GM12864 (cell line): ENCODE results near the gene CEP63.

Source experiments
- DNase-seq: peaks from one replicate; pipeline ENCODE4 v3.0.0-alpha.2; 2011; ENCODE audit warnings: low read depth
- H3K4me3 ChIP-seq: 2 replicates; pipeline ENCODE4 v1.5.1; 2011; ENCODE audit warnings: mild to moderate bottlenecking, low read depth, low read length, control low read depth
- CTCF ChIP-seq: IDR thresholded peaks from 2 replicates; pipeline ENCODE4 v1.5.1; 2011; ENCODE audit warnings: low read depth, mild to moderate bottlenecking, moderate library complexity, low read length, control low read depth, inconsistent platforms; ENCODE audit errors: missing control alignments

CEP63 gene

GRCh38 chr3:134505485-134505884 is 19.6 kb downstream of the CEP63 start:
- H3K4me3 ChIP-seq, result no peak overlapping the region
- no peak for TF ChIP-seq CTCF
- DNase-seq, result no peak

- no peak for DNase-seq
- H3K4me3 ChIP-seq, result no peak overlapping the region
- no peak for TF ChIP-seq CTCF
Measured at GRCh38 chr3:134511500-134511899, 25.6 kb downstream of the CEP63 start.

GRCh38 chr3:134516905-134517304 is 31.0 kb downstream of the CEP63 start:
- no peak for TF ChIP-seq CTCF
- no peak overlapping the region for H3K4me3 ChIP-seq
- DNase-seq, result no peak

GRCh38 chr3:134517791-134518190 is 31.9 kb downstream of the CEP63 start:
- no peak for DNase-seq
- TF ChIP-seq CTCF, result no peak
- H3K4me3 ChIP-seq, result no peak overlapping the region

- TF ChIP-seq CTCF, result no peak
- no peak for DNase-seq
- no peak overlapping the region for H3K4me3 ChIP-seq
Measured at GRCh38 chr3:134522541-134522940, 36.7 kb downstream of the CEP63 start.

- no peak for DNase-seq
- TF ChIP-seq CTCF, result no peak
- H3K4me3 ChIP-seq, result no peak overlapping the region
Measured at GRCh38 chr3:134525293-134525692, 39.4 kb downstream of the CEP63 start.

GRCh38 chr3:134526319-134526718 is 40.5 kb downstream of the CEP63 start:
- TF ChIP-seq CTCF, result no peak
- no peak overlapping the region for H3K4me3 ChIP-seq
- DNase-seq, result no peak
